HCT116 (cell line): ENCODE measurements around the gene FAM20B. TPM values are rescaled to one million over a fixed set of nuclear protein-coding genes. Genes with fewer than 3 reads are reported as not detected.
"Not testable (repeated sequence)": the region's sequence is repeated elsewhere in the genome, so short reads cannot be mapped to it uniquely, and the experiment has no call there.

ENCODE experiments used
- ATAC-seq: fragments of 200-7000 bp; cut with Tn5 transposase; 2 replicates; pipeline ENCODE4 v1.9.1; 2020; ENCODE audit warnings: mild to moderate bottlenecking, moderate library complexity
- BruUV-seq: library from RNA; stranded (reverse); fragments of 400-500 nt; replicated peaks from 2 replicates; lab custom pipeline; 2021; lab: Mats Ljungman, UMichigan
- CTCF ChIA-PET: fragments of 300-600 bp; sonication (Branson Sonifier 250); formaldehyde crosslinking; loops from one replicate; lab custom pipeline; 2021; ENCODE audit warnings: antibody characterized with exemption; lab: Charles Lee
- POLR2A ChIA-PET: fragments of 300-600, 350-600 bp; sonication (Branson Sonifier 250); formaldehyde crosslinking; loops from one replicate; lab custom pipeline; 2021; ENCODE audit warnings: antibody characterized with exemption; lab: Charles Lee
- RAD21 ChIA-PET, 2 experiments: fragments of 300-600 bp; sonication (Branson Sonifier 250); formaldehyde crosslinking; loops; one replicate each; lab custom pipeline; 2023; ENCODE audit warnings: low total read pairs in 2 of 2; ENCODE audit not compliant: uncharacterized antibody in 2 of 2, unreplicated experiment in 2 of 2, low non-redundant PET in 1 of 2; lab: Charles Lee
- DNase-seq: peaks from one replicate; pipeline ENCODE4 v3.0.0-alpha.2; 2010; ENCODE audit warnings: low read depth, low spot score
- H2AFZ ChIP-seq: fragments of 200-600 bp; shearing (Covaris generic), sonication (generic); 2 replicates; pipeline ENCODE4 v1.6.1; 2017; ENCODE audit warnings: low read depth, mixed run types, mixed read lengths, antibody characterized with exemption, low read length; ENCODE audit not compliant: poor library complexity, severe bottlenecking
- H3K27ac ChIP-seq: 2 replicates; pipeline ENCODE4 v1.5.1; 2012; ENCODE audit warnings: low read depth, low read length
- H3K27me3 ChIP-seq: fragments of 200-600 bp; sonication (generic); 2 replicates; pipeline ENCODE4 v1.6.1; 2016; ENCODE audit warnings: mixed run types, low read length, mixed read lengths; ENCODE audit not compliant: insufficient read depth
- H3K36me3 ChIP-seq, 2 experiments: fragments of 200-500 bp in 1 of 2; fragments of 200-600 bp in 1 of 2; sonication (Bioruptor generic) in 1 of 2; sonication (generic) in 1 of 2; 2 replicates each; pipeline versions ENCODE4 v1.5.1 to v1.6.1; 2014 to 2016; ENCODE audit warnings: low read length in 2 of 2, inconsistent platforms in 1 of 2, mixed read lengths in 1 of 2, mixed run types in 1 of 2; ENCODE audit not compliant: insufficient read depth in 2 of 2, control insufficient read depth in 1 of 2
- H3K4me1 ChIP-seq, 2 experiments: fragments of 200-600 bp in 1 of 2; sonication (generic) in 1 of 2; 2 replicates each; pipeline versions ENCODE4 v1.5.1 to v1.6.1; 2012 to 2017; ENCODE audit warnings: low read length in 2 of 2, inconsistent platforms in 1 of 2, mild to moderate bottlenecking in 1 of 2, mixed read lengths in 1 of 2, mixed run types in 1 of 2, moderate library complexity in 1 of 2; ENCODE audit not compliant: insufficient read depth in 2 of 2, control insufficient read depth in 1 of 2
- H3K4me2 ChIP-seq: fragments of 200-600 bp; sonication (generic); 2 replicates; pipeline ENCODE4 v1.6.1; 2017; ENCODE audit warnings: mixed run types, low read length, mixed read lengths
- H3K4me3 ChIP-seq, 2 experiments: fragments of 200-600 bp in 1 of 2; sonication (generic) in 1 of 2; replicated peaks in 1 of 2; 2 replicates each; pipeline ENCODE4 v1.5.1; 2011 to 2016; ENCODE audit warnings: low read length in 2 of 2, control low read depth in 1 of 2, low read depth in 1 of 2, mild to moderate bottlenecking in 1 of 2, mixed read lengths in 1 of 2, mixed run types in 1 of 2
- H3K79me2 ChIP-seq: fragments of 200-600 bp; sonication (generic); 2 replicates; pipeline ENCODE4 v1.6.1; 2017; ENCODE audit warnings: mild to moderate bottlenecking, mixed run types, low read length, moderate library complexity, mixed read lengths; ENCODE audit not compliant: insufficient read depth
- H3K9ac ChIP-seq: fragments of 200-600 bp; sonication (generic); 2 replicates; pipeline ENCODE4 v1.6.1; 2016; ENCODE audit warnings: low read length, mixed read lengths
- H3K9me2 ChIP-seq: fragments of 200-600 bp; sonication (generic), shearing (Covaris generic); 2 replicates; pipeline ENCODE4 v1.6.1; 2017; ENCODE audit warnings: mixed run types, mild to moderate bottlenecking, moderate library complexity; ENCODE audit not compliant: insufficient read depth
- H3K9me3 ChIP-seq, 2 experiments: fragments of 200-500 bp in 1 of 2; fragments of 200-600 bp in 1 of 2; sonication (Bioruptor generic) in 1 of 2; sonication (generic) in 1 of 2; 2 replicates each; pipeline ENCODE4 v1.6.1; 2014 to 2017; ENCODE audit warnings: low read length in 2 of 2, mixed read lengths in 2 of 2, inconsistent platforms in 1 of 2, low read depth in 1 of 2, mild to moderate bottlenecking in 1 of 2, mixed run types in 1 of 2, moderate library complexity in 1 of 2; ENCODE audit not compliant: control insufficient read depth in 1 of 2, insufficient read depth in 1 of 2
- H4K20me1 ChIP-seq: fragments of 200-600 bp; sonication (generic), shearing (Covaris generic); 2 replicates; pipeline ENCODE4 v1.6.1; 2017; ENCODE audit warnings: mixed run types, mild to moderate bottlenecking, moderate library complexity; ENCODE audit not compliant: insufficient read depth
- ATF3 ChIP-seq: IDR thresholded peaks from 2 replicates; pipeline ENCODE4 v1.6.1; 2012
- CEBPB ChIP-seq: IDR thresholded peaks from 2 replicates; pipeline ENCODE4 v1.6.1; 2012; ENCODE audit warnings: low read depth
- CTCF ChIP-seq, 3 experiments: fragments of 200-600 bp in 1 of 3; sonication (generic) in 1 of 3; IDR thresholded peaks in 2 of 3; conservative IDR thresholded peaks in 1 of 3; 2 replicates each; pipeline ENCODE4 v1.5.1; 2012 to 2017; ENCODE audit warnings: low read depth in 2 of 3, low read length in 2 of 3, antibody characterized with exemption in 1 of 3, borderline replicate concordance in 1 of 3, control low read depth in 1 of 3, mild to moderate bottlenecking in 1 of 3, mixed read lengths in 1 of 3, mixed run types in 1 of 3, moderate library complexity in 1 of 3; ENCODE audit not compliant: insufficient read depth in 1 of 3
- EGR1 ChIP-seq: IDR thresholded peaks from 2 replicates; pipeline ENCODE4 v1.6.1; 2012; ENCODE audit warnings: low read depth
- ELF1 ChIP-seq: IDR thresholded peaks from 2 replicates; pipeline ENCODE4 v1.6.1; 2012; ENCODE audit warnings: low read depth, borderline replicate concordance
- EZH2 ChIP-seq: fragments of 200-600 bp; sonication (generic); IDR thresholded peaks from 2 replicates; pipeline ENCODE4 v1.6.1; 2017; ENCODE audit warnings: antibody characterized with exemption, mixed run types
- FOSL1 ChIP-seq: IDR thresholded peaks from 2 replicates; pipeline ENCODE4 v1.6.1; 2012; ENCODE audit warnings: low read depth
- JUND ChIP-seq: IDR thresholded peaks from 2 replicates; pipeline ENCODE4 v1.6.1; 2012
- POLR2A ChIP-seq: IDR thresholded peaks from 2 replicates; pipeline ENCODE4 v1.7.0; 2011; ENCODE audit warnings: borderline replicate concordance; ENCODE audit not compliant: insufficient read depth, insufficient read length; ENCODE audit errors: extremely low read depth
- POLR2AphosphoS5 ChIP-seq: IDR thresholded peaks from 2 replicates; pipeline ENCODE4 v1.6.1; 2011; ENCODE audit warnings: mild to moderate bottlenecking, low read depth, low read length, moderate library complexity
- SRF ChIP-seq: IDR thresholded peaks from 2 replicates; pipeline ENCODE4 v1.6.1; 2012; ENCODE audit warnings: low read depth
- ZBTB33 ChIP-seq: IDR thresholded peaks from 2 replicates; pipeline ENCODE4 v1.6.1; 2011; ENCODE audit warnings: mild to moderate bottlenecking, low read length, moderate library complexity; ENCODE audit not compliant: insufficient replicate concordance; ENCODE audit errors: extremely low read depth
- ZFX ChIP-seq: fragments of 450-650 bp; IDR thresholded peaks from 2 replicates; pipeline ENCODE4 v1.6.1; 2017
- ZNF274 ChIP-seq: fragments of 200-500 bp; sonication (Bioruptor generic); IDR thresholded peaks from 2 replicates; pipeline ENCODE4 v1.6.1; 2014; ENCODE audit warnings: mild to moderate bottlenecking, low read depth, low read length, inconsistent platforms
- intact Hi-C: fragments of 100-400 bp; cut with micrococcal nuclease; formaldehyde crosslinking; loops from 2 replicates; pipeline ENCODE4 v1.10.0; 2022
- total RNA-seq: library from RNA; stranded (reverse); gene quantifications from one replicate; pipeline ENCODE4 v1.2.1, GENCODE V29; 2021; ENCODE audit not compliant: unreplicated experiment

FAM20B gene
- total RNA-seq, 1 experiment from 2014 or later, result 36.7 TPM

GRCh38 chr1:179036844-179037465 lies 11.3 kb downstream of the FAM20B start (continued):
- TF ChIP-seq ZNF274 (no peak), SRF (no peak), FOSL1 (no peak)

- Histone ChIP-seq H4K20me1 (no peaks in the 10 kb centered on the region), H3K27ac (no peak overlapping the region), H3K4me3 (no peak overlapping the region), H3K9ac (no peak overlapping the region), H3K79me2 (peaks cover 57% of the 10 kb centered on the region), H3K9me3 (no peaks in the 10 kb centered on the region), H3K4me2 (no peak overlapping the region), H2AFZ (no peak overlapping the region), H3K36me3 (no peaks in the 10 kb centered on the region), H3K4me1 (peaks cover 0 to 18% of the 10 kb centered on the region in 2 experiments; a peak in 2 of 4 replicates), H3K27me3 (no peaks in the 10 kb centered on the region), H3K9me2 (no peaks in the 10 kb centered on the region)
- CTCF ChIA-PET, result no interaction called here
- RAD21 ChIA-PET, result no interaction called here
- no peak for ATAC-seq
- no peak for DNase-seq
- no peak for TF ChIP-seq ATF3
- TF ChIP-seq CTCF (IDR thresholded peaks at IDR 0.05 in 2 of 3, conservative IDR thresholded peaks at IDR 0.05 in 1 of 3; ENCODE audit: borderline replicate concordance in 1 of 3, insufficient read depth in 1 of 3, low read depth in 2 of 3, low read length in 2 of 3), result no peak
- no peak for TF ChIP-seq EZH2
- TF ChIP-seq POLR2AphosphoS5, result no peak
- TF ChIP-seq EGR1, result no peak
- no peak for TF ChIP-seq ZBTB33
- no peak for TF ChIP-seq ZFX
- TF ChIP-seq JUND, result no peak
- no peak for TF ChIP-seq ELF1
- TF ChIP-seq POLR2A, result no peak
- no peak for TF ChIP-seq CEBPB
- no TSS peak for BruUV-seq
- POLR2A ChIA-PET, result no interaction called here
- intact Hi-C loops, result no loop called here
These were observed 13.0 kb downstream of the FAM20B start for GRCh38 chr1:179038528-179039281.

- Histone ChIP-seq H3K79me2 (peaks cover 48% of the 10 kb centered on the region), H3K4me1 (peaks cover 0 to 18% of the 10 kb centered on the region in 2 experiments; a peak in 2 of 4 replicates)
- H3K9ac ChIP-seq, H3K36me3 ChIP-seq, H3K4me3 ChIP-seq, H2AFZ ChIP-seq, H3K9me2 ChIP-seq, CTCF ChIA-PET, H3K27ac ChIP-seq, POLR2A ChIA-PET, DNase-seq, RAD21 ChIA-PET, H4K20me1 ChIP-seq, H3K27me3 ChIP-seq, BruUV-seq, intact Hi-C loops, H3K4me2 ChIP-seq, H3K9me3 ChIP-seq, ATAC-seq: not testable (repeated sequence)
These were observed 13.9 kb downstream of the FAM20B start for GRCh38 chr1:179039502-179040174.
